Liver (tissue), 9 donors: ENCODE measurements around the gene CAPZB. TPM values are rescaled to one million over a fixed set of nuclear protein-coding genes. Genes with fewer than 3 reads are reported as not detected.
A peak's percentile ranks its signal among the peaks of the same experiment; 100 is the strongest.

Experiments
- DNase-seq: peaks from one replicate; pipeline ENCODE4 v3.0.0-alpha.2; 2017; ENCODE audit warnings: low spot score
- H3K27ac ChIP-seq, 2 donors: one replicate each; pipeline ENCODE4 v1.7.0; 2013; ENCODE audit warnings: inconsistent platforms in 2 of 2, low read length in 2 of 2, control low read depth in 1 of 2, low read depth in 1 of 2, mild to moderate bottlenecking in 1 of 2
- H3K27me3 ChIP-seq, 4 donors: one replicate each; pipeline versions ENCODE4 v1.6.1 to v1.7.0; 2013; ENCODE audit warnings: low read length in 3 of 4, inconsistent platforms in 1 of 4, mild to moderate bottlenecking in 1 of 4, moderate library complexity in 1 of 4; ENCODE audit not compliant: control insufficient read depth in 4 of 4, insufficient read depth in 4 of 4
- H3K36me3 ChIP-seq, 4 donors: one replicate each; pipeline versions ENCODE4 v1.6.1 to v1.7.0; 2013; ENCODE audit warnings: low read length in 3 of 4, mild to moderate bottlenecking in 3 of 4, low read depth in 1 of 4, moderate library complexity in 1 of 4; ENCODE audit not compliant: control insufficient read depth in 4 of 4, insufficient read depth in 3 of 4
- H3K4me1 ChIP-seq, 4 donors: one replicate each; pipeline versions ENCODE4 v1.6.1 to v1.7.0; 2013; ENCODE audit warnings: low read length in 3 of 4, mild to moderate bottlenecking in 3 of 4, moderate library complexity in 1 of 4; ENCODE audit not compliant: control insufficient read depth in 4 of 4, insufficient read depth in 4 of 4
- H3K4me3 ChIP-seq, 3 donors: one replicate each; pipeline versions ENCODE4 v1.6.1 to v1.7.0; 2013; ENCODE audit warnings: low read length in 3 of 3, control low read depth in 1 of 3, low read depth in 1 of 3, mild to moderate bottlenecking in 1 of 3
- H3K9ac ChIP-seq, 2 donors: one replicate each; pipeline ENCODE4 v1.7.0; 2013; ENCODE audit warnings: low read length in 2 of 2, mild to moderate bottlenecking in 2 of 2, moderate library complexity in 2 of 2, control low read depth in 1 of 2, low read depth in 1 of 2
- H3K9me3 ChIP-seq, 4 donors: one replicate each; pipeline versions ENCODE4 v1.6.1 to v1.7.0; 2013; ENCODE audit warnings: low read length in 3 of 4; ENCODE audit not compliant: control insufficient read depth in 4 of 4
- ATF3 ChIP-seq: IDR thresholded peaks from 2 replicates; pipeline ENCODE4 v1.6.1; 2016; ENCODE audit warnings: antibody characterized with exemption
- CTCF ChIP-seq: fragments of 150-350 bp; IDR thresholded peaks from 2 replicates; pipeline ENCODE4 v1.5.1; 2017; ENCODE audit warnings: improper control_type of control experiment, low read depth, low read length; ENCODE audit not compliant: missing input control
- EGR1 ChIP-seq, 2 donors: IDR thresholded peaks; 2 replicates each; pipeline ENCODE4 v1.6.1; 2016 to 2018; ENCODE audit warnings: antibody characterized with exemption in 2 of 2, low read depth in 2 of 2
- FOXA1 ChIP-seq: IDR thresholded peaks from 2 replicates; pipeline ENCODE4 v1.6.1; 2016; ENCODE audit warnings: antibody characterized with exemption
- FOXA2 ChIP-seq: IDR thresholded peaks from 2 replicates; pipeline ENCODE4 v1.6.1; 2016; ENCODE audit warnings: antibody characterized with exemption
- GABPA ChIP-seq, 2 donors: IDR thresholded peaks in 1 of 2; conservative IDR thresholded peaks in 1 of 2; 2 replicates each; pipeline ENCODE4 v1.6.1; 2016; ENCODE audit warnings: antibody characterized with exemption in 2 of 2, mild to moderate bottlenecking in 1 of 2, moderate library complexity in 1 of 2
- HNF4A ChIP-seq, 2 donors: conservative IDR thresholded peaks; 2 replicates each; pipeline ENCODE4 v1.6.1; 2016; ENCODE audit warnings: antibody characterized with exemption in 2 of 2, mild to moderate bottlenecking in 2 of 2
- JUND ChIP-seq, 2 donors: IDR thresholded peaks; 2 replicates each; pipeline ENCODE4 v1.6.1; 2016; ENCODE audit warnings: antibody characterized with exemption in 2 of 2
- MAX ChIP-seq: IDR thresholded peaks from 2 replicates; pipeline ENCODE4 v1.6.1; 2016; ENCODE audit warnings: antibody characterized with exemption
- RAD21 ChIP-seq, 2 donors: IDR thresholded peaks; 2 replicates each; pipeline ENCODE4 v1.6.1; 2016; ENCODE audit warnings: antibody characterized with exemption in 2 of 2, mild to moderate bottlenecking in 2 of 2
- REST ChIP-seq: IDR thresholded peaks from 2 replicates; pipeline ENCODE4 v1.6.1; 2016; ENCODE audit warnings: antibody characterized with exemption, mild to moderate bottlenecking
- RXRA ChIP-seq, 2 donors: IDR thresholded peaks; 2 replicates each; pipeline ENCODE4 v1.6.1; 2017 to 2018; ENCODE audit warnings: antibody characterized with exemption in 2 of 2, mild to moderate bottlenecking in 1 of 2
- SP1 ChIP-seq: IDR thresholded peaks from 2 replicates; pipeline ENCODE4 v1.6.1; 2018; ENCODE audit warnings: antibody characterized with exemption, mild to moderate bottlenecking
- TAF1 ChIP-seq: conservative IDR thresholded peaks from 2 replicates; pipeline ENCODE4 v1.6.1; 2016; ENCODE audit warnings: antibody characterized with exemption, mild to moderate bottlenecking
- YY1 ChIP-seq: IDR thresholded peaks from 2 replicates; pipeline ENCODE4 v1.6.1; 2016; ENCODE audit warnings: antibody characterized with exemption, mild to moderate bottlenecking
- WGBS: extraction: QIAGEN DNeasy Blood & Tissue Kit; methylation state at CpG from one replicate; pipeline ENCODE4 v1.1.7; 2013; 5-methylcytosine and 5-hydroxymethylcytosine counted together
- polyA plus RNA-seq, 2 donors: library from polyadenylated mRNA; stranded (reverse) in 1 of 2; unstranded in 1 of 2; fragments of 200-250 nt in 1 of 2; fragments of >200 nt in 1 of 2; fragmentation: Nextera tagmentation in 1 of 2; extraction: Ambion mirVana in 1 of 2; gene quantifications; one replicate each; pipeline versions ENCODE4 v1.2.1 to v1.2.3, GENCODE V29; 2013 to 2015
- total RNA-seq, 2 donors: library from RNA; depleted of rRNA; stranded (reverse); fragments of >200 nt; gene quantifications; one replicate each; pipeline ENCODE4 v1.2.3, GENCODE V29; 2014
- donor health status: healthy.
- donor health status: healthy.
- donor health status: healthy.
- donor health status: healthy.
- donor health status: healthy.

CAPZB gene
- total and polyA plus RNA-seq, 4 donors = 38.3 to 98.9 (median 51.1) TPM

- H3K9me3 ChIP-seq = no peaks in the 10 kb centered on the region
- no peak for TF ChIP-seq YY1
- TF ChIP-seq GABPA (IDR thresholded peaks at IDR 0.05 in 1 of 2, conservative IDR thresholded peaks at IDR 0.05 in 1 of 2) = no peak
- TF ChIP-seq REST = no peak
- no peak for TF ChIP-seq FOXA2
- no peak overlapping the region for H3K9ac ChIP-seq
- H3K27me3 ChIP-seq = no peaks in the 10 kb centered on the region
- peaks cover 9 to 29% (median 17%) of the 10 kb centered on the region in 4 donors for H3K4me1 ChIP-seq
- 80% methylated on average over 6 of the region's 6 CpGs for WGBS
- no peak overlapping the region for H3K4me3 ChIP-seq
- H3K36me3 ChIP-seq = no peaks in the 10 kb centered on the region
- DNase-seq = no peak
- no peak overlapping the region for H3K27ac ChIP-seq
These were observed 24.2 kb downstream of the CAPZB start for GRCh38 chr1:19461220-19461554.

GRCh38 chr1:19460535-19461219 lies 24.7 kb downstream of the CAPZB start:
- no peak for DNase-seq
- Histone ChIP-seq H3K9ac (no peak overlapping the region), H3K27ac (no peak overlapping the region), H3K36me3 (no peaks in the 10 kb centered on the region), H3K9me3 (no peaks in the 10 kb centered on the region), H3K4me1 (peaks cover 5 to 24% (median 13%) of the 10 kb centered on the region in 4 donors), H3K4me3 (no peak overlapping the region), H3K27me3 (no peaks in the 10 kb centered on the region)
- TF ChIP-seq FOXA1 (no peak), RXRA (IDR thresholded peaks at IDR 0.05) (no peak), TAF1 (no peak), GABPA (IDR thresholded peaks at IDR 0.05 in 1 of 2, conservative IDR thresholded peaks at IDR 0.05 in 1 of 2) (no peak), EGR1 (IDR thresholded peaks at IDR 0.05; ENCODE audit: low read depth in 2 of 2) (no peak)
- 92% methylated on average over 12 of the region's 12 CpGs for WGBS

- WGBS = 24% methylated on average over 6 of the region's 6 CpGs
- Histone ChIP-seq H3K4me3 (no peak overlapping the region), H3K4me1 (peaks cover 5 to 21% (median 10%) of the 10 kb centered on the region in 4 donors)
These were observed 26.4 kb downstream of the CAPZB start for GRCh38 chr1:19458815-19459417.

More at GRCh38 chr1:19458815-19459417, 26.4 kb downstream of the CAPZB start:
- Histone ChIP-seq H3K9me3 (no peaks in the 10 kb centered on the region), H3K27ac (peak overlapping the region; percentile 16 to 64), H3K9ac (peak overlapping the region in 1 of 2 donors; percentile 43), H3K36me3 (no peaks in the 10 kb centered on the region), H3K27me3 (no peaks in the 10 kb centered on the region)
- no peak for DNase-seq
- TF ChIP-seq RAD21 (IDR thresholded peaks at IDR 0.05) = peak; percentile 63 to 64
- peak; percentile 55 for TF ChIP-seq SP1
- no peak for TF ChIP-seq TAF1
- TF ChIP-seq ATF3 = no peak
- TF ChIP-seq CTCF = no peak
- TF ChIP-seq YY1 = peak; percentile 50
- no peak for TF ChIP-seq EGR1 (IDR thresholded peaks at IDR 0.05; ENCODE audit: low read depth in 2 of 2)
- TF ChIP-seq HNF4A (conservative IDR thresholded peaks at IDR 0.05) = peak; percentile 72 to 83
- peak in 1 of 2 donors; percentile 24 for TF ChIP-seq JUND (IDR thresholded peaks at IDR 0.05)
- peak; percentile 53 for TF ChIP-seq MAX
- peak in 1 of 2 donors; percentile 16 for TF ChIP-seq GABPA (IDR thresholded peaks at IDR 0.05 in 1 of 2, conservative IDR thresholded peaks at IDR 0.05 in 1 of 2)
- peak; percentile 42 to 63 for TF ChIP-seq RXRA (IDR thresholded peaks at IDR 0.05)
